Adrenal gland (tissue), 5 donors: ENCODE results near the gene AP1G2.

Experiments used
- CTCF ChIP-seq, 6 experiments: fragments of 450-650 bp in 4 of 6; fragments of 200-600 bp in 2 of 6; sonication (generic) in 1 of 6; IDR thresholded peaks; 1 replicate in 5 of 6; 2 replicates in 1 of 6; pipeline versions ENCODE4 v1.5.1 to v1.8.0; 2016 to 2021; ENCODE audit warnings: antibody characterized with exemption in 6 of 6, mild to moderate bottlenecking in 2 of 6, moderate library complexity in 1 of 6
- POLR2A ChIP-seq, 2 donors: fragments of 450-650 bp; IDR thresholded peaks; one replicate each; pipeline ENCODE4 v1.6.1; 2017; ENCODE audit warnings: antibody characterized with exemption in 2 of 2, mild to moderate bottlenecking in 2 of 2, moderate library complexity in 1 of 2
- donor health status: DM: no; HTN: no; CAD: no.

GRCh38 chr14:23551266-23552028, 16.1 kb downstream of the AP1G2 start, which contains the start of gene ZFHX2:
- TF ChIP-seq CTCF (IDR thresholded peaks at IDR 0.05): no peak
- TF ChIP-seq POLR2A (IDR thresholded peaks at IDR 0.05): peak in 1 of 2 donors; percentile 73
